Pulmonary artery endothelial cell (primary cell): Measurements from ENCODE around the gene ATP2C2. TPM values are rescaled to one million over a fixed set of nuclear protein-coding genes. Genes with fewer than 3 reads are reported as not detected.

Source experiments
- DNase-seq: peaks from one replicate; pipeline ENCODE4 v3.0.0-alpha.2; 2011; ENCODE audit warnings: low read depth, low spot score
- total RNA-seq: library from RNA; depleted of rRNA; stranded (reverse); fragments of >200 nt; gene quantifications from 2 replicates; pipeline ENCODE4 v1.2.3, GENCODE V29; 2014

Gene ATP2C2
- total RNA-seq, 1 donor from 2014 or later = not detected

- no peak for DNase-seq
These were observed 2.1 kb upstream of the ATP2C2 start for GRCh38 chr16:84366208-84366607.

GRCh38 chr16:84367297-84367680, 1.0 kb upstream of the ATP2C2 start:
- DNase-seq = no peak

- DNase-seq = no peak
These were observed 509 bp upstream of the ATP2C2 start for GRCh38 chr16:84367750-84368307.

GRCh38 chr16:84369105-84369504, 767 bp downstream of the ATP2C2 start:
- no peak for DNase-seq

GRCh38 chr16:84369938-84370627, 1.7 kb downstream of the ATP2C2 start:
- no peak for DNase-seq

GRCh38 chr16:84370723-84371552, 2.6 kb downstream of the ATP2C2 start:
- no peak for DNase-seq

- DNase-seq = no peak
These were observed 3.2 kb downstream of the ATP2C2 start for GRCh38 chr16:84371553-84371865.

- no peak for DNase-seq
These were observed 5.7 kb downstream of the ATP2C2 start for GRCh38 chr16:84373907-84374489.

- DNase-seq = no peak
These were observed 9.8 kb downstream of the ATP2C2 start for GRCh38 chr16:84378099-84378498.

GRCh38 chr16:84378567-84378966, 10.2 kb downstream of the ATP2C2 start:
- DNase-seq = no peak

- DNase-seq = no peak
These were observed 10.8 kb downstream of the ATP2C2 start for GRCh38 chr16:84379008-84379708.

- DNase-seq = no peak
These were observed 11.5 kb downstream of the ATP2C2 start for GRCh38 chr16:84379709-84380362.

GRCh38 chr16:84380405-84380804, 12.1 kb downstream of the ATP2C2 start:
- no peak for DNase-seq

- no peak for DNase-seq
These were observed 14.1 kb downstream of the ATP2C2 start for GRCh38 chr16:84382396-84382795.

GRCh38 chr16:84383106-84383505, 14.8 kb downstream of the ATP2C2 start:
- no peak for DNase-seq

GRCh38 chr16:84386047-84386446, 17.7 kb downstream of the ATP2C2 start:
- DNase-seq = no peak

- DNase-seq = no peak
These were observed 18.7 kb downstream of the ATP2C2 start for GRCh38 chr16:84387021-84387420.

GRCh38 chr16:84390131-84390785, 21.9 kb downstream of the ATP2C2 start:
- no peak for DNase-seq

GRCh38 chr16:84391151-84392030, 23.1 kb downstream of the ATP2C2 start:
- no peak for DNase-seq

- no peak for DNase-seq
These were observed 23.7 kb downstream of the ATP2C2 start for GRCh38 chr16:84392031-84392360.
